GM19099 (cell line): ENCODE data around the gene TMEM167B.

Experiments used
- POLR2A ChIP-seq: IDR thresholded peaks from 3 replicates; pipeline ENCODE4 v1.6.1; 2011; ENCODE audit warnings: low read depth; ENCODE audit not compliant: insufficient read length; ENCODE audit errors: extremely low read depth

Gene TMEM167B

GRCh38 chr1:109069294-109069693, 21.3 kb upstream of the TMEM167B start:
- TF ChIP-seq POLR2A: no peak

- TF ChIP-seq POLR2A: peak; percentile 96
Observed at GRCh38 chr1:109075531-109076490, 14.8 kb upstream of the TMEM167B start, which contains the start of gene TAF13. Gene TAF13 (minus strand): TSS chr1:109076003. CDS start chr1:109075947, 56 bp downstream.

GRCh38 chr1:109078317-109078716, 12.2 kb upstream of the TMEM167B start:
- TF ChIP-seq POLR2A: no peak

GRCh38 chr1:109079240-109079622, 11.3 kb upstream of the TMEM167B start:
- no peak for TF ChIP-seq POLR2A

DNA sequence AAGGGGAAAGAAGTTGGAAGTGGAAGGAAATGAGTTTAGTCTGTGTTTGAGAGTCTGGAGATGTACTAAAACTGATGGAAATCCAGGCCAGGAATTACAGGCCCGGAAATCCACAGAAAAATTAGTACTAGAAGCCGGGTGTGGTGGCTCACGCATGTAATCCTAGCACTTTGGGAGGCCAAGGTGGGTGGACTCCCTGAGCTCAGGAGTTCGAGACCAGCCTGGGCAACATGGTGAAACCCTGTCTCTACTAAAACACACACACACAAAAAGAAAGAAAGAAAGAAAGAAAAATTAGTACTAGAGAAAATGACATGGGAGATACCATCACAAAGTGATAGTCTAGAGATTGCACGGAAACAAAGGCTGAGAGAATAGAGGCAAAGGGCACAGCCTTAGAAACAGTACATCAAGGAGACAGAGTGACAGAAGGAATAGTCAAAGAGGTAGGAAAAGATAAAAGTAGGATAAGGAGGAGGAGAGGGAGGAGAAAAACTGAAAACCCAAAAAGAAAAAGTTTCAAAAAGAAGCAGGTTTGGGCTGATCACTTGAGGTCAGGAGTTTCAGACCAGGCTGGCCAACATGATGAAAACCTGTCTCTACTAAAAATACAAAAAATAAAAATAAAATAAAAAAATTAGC, 10.0 kb upstream of the TMEM167B start:
- TF ChIP-seq POLR2A: no peak

DNA sequence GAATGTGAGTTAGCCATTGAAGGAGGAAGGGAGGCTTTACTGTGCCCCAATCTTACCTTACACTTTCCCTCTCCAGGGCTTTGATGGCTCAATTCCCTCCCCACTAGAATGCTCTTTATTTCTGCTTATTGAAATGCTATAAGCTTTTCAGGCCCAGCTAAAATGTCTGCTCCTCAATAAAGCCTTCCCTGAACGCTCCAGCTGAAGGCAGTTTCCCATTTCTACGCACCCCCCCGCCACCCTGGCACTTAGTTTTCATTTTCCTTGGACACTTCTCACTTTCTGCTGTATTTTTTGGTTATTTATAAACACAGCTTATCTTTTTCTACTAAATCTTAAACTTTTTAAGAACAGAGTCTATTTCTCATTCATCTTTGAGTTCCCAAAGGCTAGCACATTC, 7.1 kb upstream of the TMEM167B start:
- TF ChIP-seq POLR2A: no peak

DNA sequence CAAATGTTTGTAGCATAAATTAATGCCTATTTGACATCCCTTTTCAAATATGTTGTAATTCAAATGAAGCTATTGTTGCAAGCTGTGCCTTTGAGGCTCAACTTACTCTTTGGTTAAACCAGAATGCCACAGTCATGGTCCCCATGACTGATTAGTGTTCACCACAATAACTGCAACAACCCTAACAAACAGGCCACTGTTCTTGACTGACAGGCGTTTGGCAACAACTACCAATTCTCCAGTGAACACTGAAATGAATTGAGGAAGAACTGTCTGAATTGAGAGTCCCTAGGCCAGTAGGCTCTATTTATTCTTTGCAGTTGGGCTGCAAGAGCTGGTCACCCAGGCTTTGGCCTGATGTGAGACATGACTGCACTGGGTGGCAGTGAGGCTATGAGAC, 6.6 kb upstream of the TMEM167B start:
- TF ChIP-seq POLR2A: no peak

GRCh38 chr1:109084563-109085517, 5.7 kb upstream of the TMEM167B start:
- no peak for TF ChIP-seq POLR2A

DNA sequence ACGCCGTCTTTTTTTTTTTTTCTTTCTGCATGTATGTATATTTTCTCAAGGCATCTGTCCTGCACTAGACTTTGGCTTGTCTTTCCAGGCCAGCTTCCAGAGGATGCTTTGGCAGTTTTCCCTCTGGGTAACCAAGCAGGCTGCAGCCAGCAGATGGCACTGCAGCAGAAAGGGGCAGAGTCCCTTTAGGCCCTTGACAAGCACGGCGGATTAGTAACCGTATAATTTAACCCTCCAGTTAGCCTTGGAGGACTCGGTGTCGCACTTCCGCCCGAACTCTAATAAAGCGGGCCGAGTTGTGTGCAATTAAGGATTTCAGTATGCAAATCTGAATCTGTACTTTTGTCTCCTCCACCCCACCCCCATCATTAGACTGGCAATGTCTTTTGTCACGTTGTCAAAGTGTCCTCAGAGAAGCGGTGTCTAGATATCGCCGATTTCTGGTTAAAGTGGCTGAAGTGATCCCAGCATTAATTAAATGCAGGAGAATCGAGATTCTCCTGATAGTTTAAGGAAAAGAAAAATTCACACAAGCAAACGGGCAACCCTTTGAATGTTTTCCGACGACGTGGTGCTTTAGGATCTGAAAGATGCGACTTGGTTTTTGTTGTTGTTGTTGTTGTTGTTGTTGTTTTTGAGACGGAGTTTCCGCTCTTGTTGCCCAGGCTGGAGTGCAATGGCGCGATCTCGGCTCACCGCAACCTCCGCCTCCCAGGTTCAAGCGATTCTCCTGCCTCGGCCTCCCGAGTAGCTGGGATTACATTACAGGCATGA, 1.1 kb upstream of the TMEM167B start:
- TF ChIP-seq POLR2A: no peak

GRCh38 chr1:109091078-109091838, 694 bp downstream of the TMEM167B start:
- no peak for TF ChIP-seq POLR2A

GRCh38 chr1:109091839-109092193, 1.3 kb downstream of the TMEM167B start:
- TF ChIP-seq POLR2A: no peak

DNA sequence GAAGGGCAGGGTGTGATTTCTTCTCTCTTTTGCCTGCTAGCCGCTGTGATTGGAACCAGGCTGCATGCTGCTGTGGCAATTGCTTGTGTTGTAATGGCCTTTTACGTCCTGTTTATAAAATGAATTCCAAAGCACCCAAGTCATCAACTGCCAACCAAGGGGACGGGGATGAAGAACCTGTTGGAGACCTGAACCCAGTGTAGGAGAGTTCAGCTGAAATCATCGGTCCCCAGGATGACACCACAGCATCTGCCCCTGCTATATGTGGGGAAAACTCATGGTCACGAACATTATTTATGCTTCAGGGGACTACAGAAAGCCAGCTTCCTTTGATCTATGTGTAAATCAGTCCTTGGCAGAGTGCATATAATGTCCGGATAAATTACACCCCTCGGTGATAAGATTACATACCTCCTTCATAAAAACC, 3.8 kb downstream of the TMEM167B start:
- no peak for TF ChIP-seq POLR2A

DNA sequence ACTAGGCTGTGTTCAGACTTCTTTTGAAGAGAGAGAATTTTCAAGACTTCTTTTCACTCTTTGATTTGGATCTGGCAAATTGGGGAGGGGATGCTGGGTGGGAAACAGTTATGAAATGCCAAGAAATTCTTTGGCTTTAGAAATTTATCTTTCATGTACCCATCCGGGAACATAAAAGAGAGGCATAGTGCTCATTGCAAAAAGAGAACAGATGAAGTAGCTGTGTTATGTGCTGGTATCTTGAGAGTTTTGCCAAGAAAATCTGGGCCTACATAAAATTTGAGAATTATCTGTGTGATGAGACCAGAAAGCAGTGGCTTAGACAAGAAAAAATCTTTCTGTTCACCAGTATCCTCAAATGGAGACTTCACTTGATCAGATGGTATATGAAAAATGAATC, 4.3 kb downstream of the TMEM167B start:
- TF ChIP-seq POLR2A: no peak
